NCI-H2196 treated with DMSO at 0.1 percent for 48 hours (cell line): ENCODE results near the gene SPTBN4.
A peak's percentile ranks its signal among the peaks of the same experiment; 100 is the strongest.
"Not testable (repeated sequence)": the region's sequence is repeated elsewhere in the genome, so short reads cannot be mapped to it uniquely, and the experiment has no call there.

Experiments used
- DNase-seq: peaks from one replicate; lab custom pipeline; 2025; ENCODE audit not compliant: unreplicated experiment; lab: John Stamatoyannopoulos, UW

SPTBN4 gene

DNA sequence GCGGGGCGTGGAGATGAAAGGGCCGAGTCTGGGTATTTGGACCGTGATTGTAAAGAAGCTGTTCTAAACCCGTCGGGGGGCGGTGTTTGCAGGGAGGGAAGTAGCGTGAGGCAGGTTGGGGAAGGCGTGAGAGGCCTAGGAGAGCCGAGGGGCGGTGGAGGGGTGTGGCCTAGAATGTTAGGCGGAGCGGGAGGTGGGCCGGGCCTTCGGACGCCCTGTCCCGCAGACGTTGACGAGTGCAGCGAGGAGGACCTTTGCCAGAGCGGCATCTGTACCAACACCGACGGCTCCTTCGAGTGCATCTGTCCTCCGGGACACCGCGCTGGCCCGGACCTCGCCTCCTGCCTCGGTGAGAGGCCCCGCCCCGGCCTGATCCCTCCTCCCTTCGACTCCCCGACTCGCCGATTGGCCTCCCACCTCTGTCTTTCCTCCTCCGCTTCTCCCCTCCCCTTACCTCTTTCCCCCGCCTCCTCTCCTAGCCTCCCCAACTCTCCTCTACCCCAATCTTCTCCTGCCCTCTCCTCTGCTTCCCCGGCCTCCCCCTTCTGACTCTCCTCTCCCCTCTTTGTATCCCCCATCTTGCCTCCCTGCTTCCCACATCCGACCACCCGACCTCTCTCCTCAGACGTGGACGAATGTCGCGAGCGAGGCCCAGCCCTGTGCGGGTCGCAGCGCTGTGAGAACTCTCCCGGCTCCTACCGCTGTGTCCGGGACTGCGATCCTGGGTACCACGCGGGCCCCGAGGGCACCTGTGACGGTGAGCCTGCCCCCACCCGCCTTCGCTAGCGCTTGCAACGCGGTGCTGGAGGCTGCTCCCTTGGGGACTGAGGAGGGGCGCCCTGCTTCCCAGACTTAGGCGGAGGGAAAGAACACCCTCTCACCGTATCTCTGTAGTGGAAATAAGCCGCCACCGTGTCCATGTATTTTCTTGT is 147.2 kb downstream of the SPTBN4 start:
- DNase-seq: peak; percentile 97

DNA sequence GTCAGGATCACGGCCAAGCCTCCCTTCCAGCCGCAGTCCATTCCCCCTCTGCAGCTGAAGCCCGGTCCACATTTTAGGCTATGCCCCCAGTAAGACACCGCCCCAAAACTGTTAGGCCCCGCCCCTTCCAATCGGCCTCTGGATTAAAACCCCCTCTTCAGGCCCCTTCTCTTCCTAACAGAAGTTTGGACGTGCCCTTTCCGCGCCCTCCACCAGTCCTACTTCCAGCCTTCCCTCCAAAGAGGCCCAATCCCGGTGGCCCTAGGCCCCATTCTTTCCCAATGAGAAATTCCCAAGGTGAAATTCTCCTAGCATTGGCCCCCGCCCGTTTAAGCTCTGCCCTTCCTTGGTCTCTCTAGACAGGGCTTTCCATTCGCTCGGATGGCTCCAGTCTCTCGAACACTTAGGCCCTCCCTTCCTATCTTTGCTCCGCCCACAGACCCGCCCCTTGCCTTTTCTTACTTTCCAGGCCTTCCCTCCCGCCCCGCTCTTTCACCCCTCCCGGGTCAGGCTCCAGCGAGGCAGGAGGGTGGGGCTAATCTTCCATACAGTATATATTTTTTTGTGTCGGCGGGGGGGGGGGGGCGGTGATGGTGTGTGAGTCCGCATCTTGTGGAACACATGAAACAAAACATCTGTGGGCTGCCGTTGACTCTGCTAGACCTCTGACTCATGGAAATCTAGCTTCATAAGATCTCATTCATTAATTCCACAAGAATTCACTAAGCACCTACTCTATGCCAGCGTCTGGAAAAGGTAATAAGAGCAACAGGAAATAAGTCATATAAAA is 148.0 kb downstream of the SPTBN4 start:
- DNase-seq: peak; percentile 92

DNA sequence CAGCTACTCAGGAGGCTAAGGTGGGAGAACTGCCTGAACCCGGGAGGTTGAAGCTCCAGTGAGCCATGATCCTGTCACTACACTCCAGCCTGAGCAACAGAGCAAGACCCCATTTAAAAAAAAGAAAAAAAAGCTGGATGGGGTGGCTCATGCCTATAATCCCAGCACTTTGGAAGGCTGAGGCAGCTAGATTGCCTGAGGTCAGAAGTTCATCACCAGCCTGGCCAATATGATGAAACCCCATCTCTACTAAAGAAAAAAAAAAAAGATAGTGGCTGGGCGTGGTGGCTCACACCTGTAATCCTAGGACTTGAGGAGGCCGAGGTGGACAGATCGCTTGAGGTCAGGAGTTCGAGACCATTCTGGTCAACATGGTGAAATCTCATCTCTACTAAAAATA is 149.4 kb downstream of the SPTBN4 start:
- DNase-seq: no peak

DNA sequence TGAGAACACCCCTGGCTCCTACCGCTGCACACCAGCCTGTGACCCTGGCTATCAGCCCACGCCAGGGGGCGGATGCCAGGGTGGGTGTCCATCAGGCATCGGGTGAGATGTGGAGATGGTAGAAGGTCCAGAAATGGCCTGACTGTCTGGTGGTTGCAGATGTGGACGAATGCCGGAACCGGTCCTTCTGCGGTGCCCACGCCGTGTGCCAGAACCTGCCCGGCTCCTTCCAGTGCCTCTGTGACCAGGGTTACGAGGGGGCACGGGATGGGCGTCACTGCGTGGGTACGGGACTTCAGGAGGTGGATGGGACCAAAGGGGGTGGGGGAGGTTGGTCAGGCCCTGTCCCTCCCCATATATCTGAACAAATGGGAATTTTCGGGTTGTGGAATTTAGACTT is 150.1 kb downstream of the SPTBN4 start:
- DNase-seq: no peak

DNA sequence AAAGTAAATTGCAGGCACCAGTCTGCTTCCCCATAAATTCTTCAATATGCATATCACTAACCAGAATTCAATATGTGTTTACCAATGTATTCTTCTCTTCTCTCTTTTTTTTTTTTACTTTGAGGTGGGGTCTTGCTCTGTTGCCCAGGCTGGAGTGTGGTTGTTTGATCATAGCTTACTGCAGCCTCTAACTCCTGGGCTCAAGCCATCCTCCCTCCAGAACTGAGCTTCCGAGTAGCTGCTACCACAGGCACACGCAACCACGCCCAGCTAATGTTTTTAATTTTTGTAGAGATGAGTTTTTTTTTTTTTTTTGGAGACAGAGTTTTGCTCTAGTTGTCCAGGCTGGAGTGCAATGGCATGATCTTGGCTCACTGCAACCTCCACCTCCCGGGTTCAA is 151.2 kb downstream of the SPTBN4 start:
- DNase-seq: no peak

DNA sequence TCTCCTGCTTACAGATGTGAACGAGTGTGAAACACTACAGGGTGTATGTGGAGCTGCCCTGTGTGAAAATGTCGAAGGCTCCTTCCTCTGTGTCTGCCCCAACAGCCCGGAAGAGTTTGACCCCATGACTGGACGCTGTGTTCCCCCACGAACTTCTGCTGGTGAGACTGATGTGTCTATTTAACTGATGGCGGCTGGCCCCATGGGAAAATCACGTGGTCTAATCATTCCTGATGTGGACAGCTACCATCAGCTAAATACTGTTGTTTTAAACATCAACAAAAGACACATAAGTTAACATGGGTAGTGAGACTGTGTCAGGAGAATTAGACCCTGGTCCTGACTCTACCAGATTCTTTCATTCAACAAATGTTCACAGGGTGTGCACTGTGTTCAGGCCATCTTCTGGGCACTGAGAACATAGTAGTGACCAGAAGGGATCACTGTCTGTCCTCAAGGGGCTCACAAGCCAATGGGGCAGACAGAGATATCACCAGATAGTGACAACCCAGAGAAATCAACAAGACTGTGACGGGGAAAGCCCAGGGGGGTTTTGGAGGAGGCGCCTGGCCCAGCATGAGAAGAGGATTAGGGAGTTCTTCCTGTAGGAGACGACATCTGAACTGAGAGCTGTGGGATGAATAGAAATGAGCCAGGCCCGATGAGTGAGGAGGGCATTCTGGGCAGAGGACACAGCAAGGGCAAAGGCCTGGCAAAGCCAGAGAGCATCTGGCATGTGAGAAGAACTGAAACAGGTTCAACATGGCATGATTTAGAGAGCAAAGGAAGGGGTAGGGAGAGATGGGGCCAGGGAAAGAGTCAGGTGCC is 152.7 kb downstream of the SPTBN4 start:
- no peak for DNase-seq

DNA sequence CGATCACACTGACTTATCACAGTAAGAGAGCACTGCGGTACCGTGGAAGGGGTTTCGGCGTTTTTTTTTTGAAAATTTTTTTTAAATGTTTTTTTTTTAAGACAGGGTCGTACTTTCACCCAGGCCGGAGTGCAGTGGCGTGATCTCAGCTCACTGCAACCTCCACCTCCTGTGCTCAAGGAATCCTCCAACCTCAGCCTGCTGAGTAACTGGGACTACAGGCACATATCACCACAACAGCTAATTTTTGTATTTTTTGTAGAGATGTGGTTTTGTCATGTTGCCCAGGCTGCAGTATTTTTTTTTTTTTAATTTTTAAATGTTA is 153.3 kb downstream of the SPTBN4 start:
- DNase-seq: no peak

DNA sequence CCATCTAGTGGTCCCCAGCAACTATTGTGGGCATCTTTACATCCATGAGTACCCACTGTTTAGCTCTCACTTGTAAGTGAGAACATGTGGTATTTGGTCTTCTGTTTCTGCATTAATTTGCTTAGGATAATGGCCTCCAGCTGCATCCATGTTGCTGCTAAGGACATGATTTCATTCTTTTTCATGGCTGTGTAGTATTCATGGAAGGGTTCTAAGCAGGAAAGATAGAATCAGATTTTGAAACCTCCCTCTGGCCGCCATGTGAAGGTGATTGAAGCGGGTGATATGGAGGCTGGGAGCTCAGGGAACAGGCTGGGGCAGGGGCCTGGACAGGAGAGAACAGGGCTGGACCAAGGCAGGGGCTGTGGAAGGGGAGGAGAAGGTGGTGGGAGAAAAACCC is 154.5 kb downstream of the SPTBN4 start:
- no peak for DNase-seq

DNA sequence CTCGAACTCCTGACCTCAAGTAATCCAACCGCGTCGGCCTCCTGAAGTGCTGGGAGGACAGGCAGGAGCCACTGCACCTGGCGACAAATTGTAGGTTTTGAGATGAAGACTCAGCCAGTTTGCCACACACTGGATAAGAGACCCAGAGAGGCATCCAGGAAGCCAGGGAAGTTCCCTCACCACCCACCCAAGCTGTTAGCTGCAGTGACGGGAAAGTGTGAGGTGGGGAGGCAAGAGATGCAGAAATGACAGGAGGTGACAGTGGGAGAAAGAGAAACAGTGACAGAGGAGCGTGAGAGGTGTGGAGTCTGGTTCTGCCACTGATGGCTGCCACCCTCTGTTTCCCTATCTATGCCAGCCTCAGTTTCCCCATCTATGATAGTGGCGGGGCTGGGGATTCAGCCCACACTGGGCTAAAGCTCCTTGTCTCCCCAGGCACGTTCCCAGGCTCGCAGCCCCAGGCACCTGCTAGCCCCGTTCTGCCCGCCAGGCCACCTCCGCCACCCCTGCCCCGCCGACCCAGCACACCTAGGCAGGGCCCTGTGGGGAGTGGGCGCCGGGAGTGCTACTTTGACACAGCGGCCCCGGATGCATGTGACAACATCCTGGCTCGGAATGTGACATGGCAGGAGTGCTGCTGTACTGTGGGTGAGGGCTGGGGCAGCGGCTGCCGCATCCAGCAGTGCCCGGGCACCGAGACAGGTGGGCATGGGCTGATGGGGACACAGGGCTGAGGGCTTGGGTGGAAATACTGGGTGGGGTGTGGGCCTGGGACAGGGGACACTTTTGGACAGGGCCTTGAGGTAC is 155.4 kb downstream of the SPTBN4 start:
- no peak for DNase-seq

DNA sequence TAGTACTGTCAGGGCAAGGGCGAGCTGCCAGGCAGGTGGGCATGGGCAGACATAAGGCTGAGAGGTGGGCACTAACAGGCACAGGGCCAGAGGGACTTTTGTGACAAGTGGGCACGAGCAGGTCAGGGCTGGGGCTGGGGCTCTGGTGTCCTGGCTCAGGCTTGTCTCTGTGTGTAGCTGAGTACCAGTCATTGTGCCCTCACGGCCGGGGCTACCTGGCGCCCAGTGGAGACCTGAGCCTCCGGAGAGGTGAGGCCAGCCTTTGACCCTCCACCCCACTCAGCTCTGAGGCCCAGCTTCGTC is 155.9 kb downstream of the SPTBN4 start:
- DNase-seq: no peak

DNA sequence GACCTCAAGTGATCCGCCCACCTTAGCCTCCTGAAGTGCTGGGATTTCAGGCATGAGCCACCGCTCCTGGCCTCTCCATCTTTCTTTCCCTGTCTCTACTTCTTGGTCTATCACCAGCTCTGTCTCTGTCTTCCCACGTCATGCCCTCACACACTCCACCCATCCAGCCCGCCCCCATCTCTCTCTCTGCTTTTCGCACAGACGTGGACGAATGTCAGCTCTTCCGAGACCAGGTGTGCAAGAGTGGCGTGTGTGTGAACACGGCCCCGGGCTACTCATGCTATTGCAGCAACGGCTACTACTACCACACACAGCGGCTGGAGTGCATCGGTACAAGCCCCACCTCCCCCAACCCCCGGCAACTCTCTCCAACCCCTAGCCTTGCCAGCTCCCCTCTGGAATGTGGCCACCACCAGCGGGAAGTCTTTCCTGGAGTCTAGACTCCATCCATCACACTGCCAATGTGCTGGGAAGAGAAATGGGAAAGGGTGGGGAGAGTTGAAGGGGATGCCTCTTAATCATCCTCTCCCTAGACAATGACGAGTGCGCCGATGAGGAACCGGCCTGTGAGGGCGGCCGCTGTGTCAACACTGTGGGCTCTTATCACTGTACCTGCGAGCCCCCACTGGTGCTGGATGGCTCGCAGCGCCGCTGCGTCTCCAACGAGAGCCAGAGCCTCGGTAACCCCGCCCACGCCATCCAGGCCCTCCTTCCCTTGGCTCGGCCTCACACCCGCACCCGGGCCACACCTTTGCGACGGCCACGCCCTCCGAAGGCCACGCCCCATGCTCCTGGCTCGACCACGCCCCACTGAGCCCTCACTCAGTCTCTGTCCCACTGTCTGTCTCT is 156.8 kb downstream of the SPTBN4 start:
- peak; percentile 91 for DNase-seq

DNA sequence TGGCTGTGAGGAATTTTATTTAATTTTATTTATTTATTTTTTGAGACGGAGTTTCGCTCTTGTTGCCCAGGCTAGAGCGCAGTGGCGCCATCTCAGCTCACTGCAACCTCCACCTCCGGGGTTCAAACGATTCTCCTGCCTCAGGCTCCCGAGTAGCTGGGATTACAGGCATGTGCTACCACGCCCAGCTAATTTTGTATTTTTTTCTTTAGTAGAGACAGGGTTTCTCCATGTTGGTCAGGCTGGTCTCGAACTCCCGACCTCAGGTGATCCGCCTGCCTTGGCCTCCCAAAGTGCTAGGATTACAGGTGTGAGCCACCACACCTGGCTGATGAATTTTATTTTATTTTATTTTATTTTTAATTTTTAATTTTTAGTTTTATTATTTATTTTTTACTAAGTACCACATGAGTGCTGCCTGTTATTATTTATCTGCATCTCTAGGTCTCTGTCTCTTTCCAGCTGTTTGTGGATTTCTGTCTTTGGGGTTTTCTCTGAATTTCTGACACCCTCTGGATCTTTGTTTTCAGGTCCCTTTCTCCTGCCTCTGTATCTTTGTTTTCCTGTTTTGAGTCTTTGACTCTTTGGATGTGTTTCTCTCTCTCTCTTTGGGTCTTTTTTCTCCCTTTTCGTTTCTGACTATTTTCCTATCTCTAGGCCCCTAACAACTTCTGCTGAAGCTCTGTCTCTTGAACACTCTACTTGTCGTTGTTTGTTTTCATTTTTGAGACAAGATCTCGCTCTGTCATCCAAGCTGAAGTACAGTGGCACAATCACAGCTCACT is 157.8 kb downstream of the SPTBN4 start:
- DNase-seq: not testable (repeated sequence)

DNA sequence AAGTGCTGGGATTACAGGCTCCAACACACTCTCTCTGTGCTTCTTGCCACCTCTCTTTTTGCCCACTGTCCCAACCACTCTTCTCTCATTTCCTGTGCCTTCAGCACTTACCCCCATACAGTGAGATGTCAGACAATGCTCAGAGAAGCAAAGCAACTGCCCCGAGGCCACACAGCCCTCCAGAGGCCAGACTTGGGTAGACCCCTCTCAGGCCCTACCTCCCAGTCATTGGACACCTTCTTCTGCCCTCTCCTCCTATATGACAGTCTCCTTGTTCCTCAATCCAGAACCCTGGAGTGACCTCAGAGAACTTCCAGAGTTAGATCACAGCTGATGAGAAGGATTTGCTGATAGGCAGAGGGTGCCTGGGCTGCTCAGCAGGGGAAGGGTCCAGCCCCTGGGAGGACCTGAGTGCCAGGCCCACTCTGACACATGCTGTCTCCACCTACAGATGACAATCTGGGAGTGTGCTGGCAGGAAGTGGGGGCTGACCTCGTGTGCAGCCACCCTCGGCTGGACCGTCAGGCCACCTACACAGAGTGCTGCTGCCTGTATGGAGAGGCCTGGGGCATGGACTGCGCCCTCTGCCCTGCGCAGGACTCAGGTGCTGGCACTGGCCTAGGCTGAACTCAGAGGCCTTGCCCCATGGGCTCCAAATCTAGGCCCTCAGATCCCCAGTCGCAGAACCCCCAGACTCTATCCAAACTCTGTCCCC is 158.8 kb downstream of the SPTBN4 start:
- DNase-seq: no peak
